SK-N-SH (cell line): ENCODE results near the gene ATP6V1C2. TPM values are rescaled to one million over a fixed set of nuclear protein-coding genes. Genes with fewer than 3 reads are reported as not detected.
A peak's percentile ranks its signal among the peaks of the same experiment; 100 is the strongest.

Source experiments
- CTCF ChIA-PET: fragments of 300-600, 350-600 bp; formaldehyde crosslinking; extraction: SDS; loops from one replicate; lab custom pipeline; 2021; lab: Yijun Ruan, JAX
- POLR2A ChIA-PET: fragments of 350-600 bp; sonication (Branson Sonifier 250); formaldehyde crosslinking; extraction: SDS; loops from one replicate; lab custom pipeline; 2020; ENCODE audit warnings: antibody characterized with exemption, inconsistent platforms; lab: Yijun Ruan, JAX
- DNase-seq: peaks from one replicate; pipeline ENCODE4 v3.0.0; 2012
- H2AFZ ChIP-seq: fragments of 200-600 bp; sonication (generic); 2 replicates; pipeline ENCODE4 v1.8.1; 2016; ENCODE audit warnings: antibody characterized with exemption, mild to moderate bottlenecking, low read depth
- H3F3A ChIP-seq: fragments of 200-600 bp; sonication (generic); replicated peaks from 2 replicates; pipeline ENCODE3; 2016; ENCODE audit warnings: antibody characterized with exemption, mild to moderate bottlenecking; ENCODE audit not compliant: insufficient read depth
- H3K27ac ChIP-seq, 2 experiments: fragments of 200-500 bp in 1 of 2; fragments of 200-600 bp in 1 of 2; sonication (Bioruptor generic) in 1 of 2; sonication (generic), shearing (Covaris generic) in 1 of 2; 2 replicates each; pipeline versions ENCODE4 v1.5.1 to v1.6.1; 2014 to 2016; ENCODE audit warnings: low read depth in 2 of 2, inconsistent platforms in 1 of 2, low read length in 1 of 2, mild to moderate bottlenecking in 1 of 2, mixed read lengths in 1 of 2
- H3K27me3 ChIP-seq: fragments of 200-600 bp; sonication (generic), shearing (Covaris generic); 2 replicates; pipeline ENCODE4 v1.6.1; 2016; ENCODE audit warnings: mixed run types; ENCODE audit not compliant: insufficient read depth
- H3K36me3 ChIP-seq, 2 experiments: fragments of 200-500 bp in 1 of 2; fragments of 200-600 bp in 1 of 2; sonication (Bioruptor generic) in 1 of 2; sonication (generic) in 1 of 2; replicated peaks in 1 of 2; 2 replicates each; pipeline versions ENCODE3 to v1.5.1; 2014 to 2016; ENCODE audit warnings: low read length in 1 of 2, mild to moderate bottlenecking in 1 of 2; ENCODE audit not compliant: insufficient read depth in 2 of 2, control insufficient read depth in 1 of 2
- H3K4me1 ChIP-seq, 2 experiments: fragments of 200-500 bp in 1 of 2; fragments of 200-600 bp in 1 of 2; sonication (Bioruptor generic) in 1 of 2; sonication (generic), shearing (Covaris generic) in 1 of 2; 2 replicates each; pipeline versions ENCODE4 v1.5.1 to v1.6.1; 2014 to 2016; ENCODE audit warnings: low read depth in 1 of 2, low read length in 1 of 2, mixed run types in 1 of 2; ENCODE audit not compliant: insufficient read depth in 2 of 2, control insufficient read depth in 1 of 2
- H3K4me2 ChIP-seq: fragments of 200-600 bp; sonication (generic), shearing (Covaris generic); 2 replicates; pipeline ENCODE4 v1.6.1; 2017; ENCODE audit warnings: mixed run types
- H3K4me3 ChIP-seq, 2 experiments: fragments of 200-500 bp in 1 of 2; fragments of 200-600 bp in 1 of 2; sonication (Bioruptor generic) in 1 of 2; sonication (generic), shearing (Covaris generic) in 1 of 2; 2 replicates each; pipeline versions ENCODE4 v1.5.1 to v1.8.1; 2014 to 2016; ENCODE audit warnings: low read depth in 2 of 2, inconsistent platforms in 1 of 2, low read length in 1 of 2, mild to moderate bottlenecking in 1 of 2, mixed read lengths in 1 of 2, moderate library complexity in 1 of 2
- H3K79me2 ChIP-seq: fragments of 200-600 bp; sonication (generic); 2 replicates; pipeline ENCODE4 v1.8.1; 2017; ENCODE audit warnings: mild to moderate bottlenecking; ENCODE audit not compliant: insufficient read depth
- H3K9ac ChIP-seq: fragments of 200-600 bp; sonication (generic); 2 replicates; pipeline ENCODE4 v1.6.1; 2017; ENCODE audit warnings: mixed run types
- H3K9me2 ChIP-seq: fragments of 200-600 bp; sonication (generic); 2 replicates; pipeline ENCODE4 v1.6.1; 2017; ENCODE audit warnings: mixed run types
- H3K9me3 ChIP-seq: fragments of 200-600 bp; sonication (generic); 2 replicates; pipeline ENCODE4 v1.6.1; 2017; ENCODE audit warnings: mixed run types, mild to moderate bottlenecking, moderate library complexity
- H4K20me1 ChIP-seq: fragments of 200-600 bp; sonication (generic); 2 replicates; pipeline ENCODE4 v1.6.1; 2017; ENCODE audit warnings: mild to moderate bottlenecking, mixed run types; ENCODE audit not compliant: insufficient read depth
- FOXM1 ChIP-seq: IDR thresholded peaks from 2 replicates; pipeline ENCODE4 v1.4.0; 2012; ENCODE audit warnings: low read depth, mild to moderate bottlenecking
- JUND ChIP-seq: IDR thresholded peaks from 2 replicates; pipeline ENCODE4 v1.4.0; 2012
- MEF2A ChIP-seq: IDR thresholded peaks from 2 replicates; pipeline ENCODE4 v1.4.0; 2012; ENCODE audit warnings: low read depth, borderline replicate concordance
- NFIC ChIP-seq: IDR thresholded peaks from 2 replicates; pipeline ENCODE4 v1.4.0; 2012; ENCODE audit warnings: borderline replicate concordance
- RAD21 ChIP-seq: IDR thresholded peaks from 2 replicates; pipeline ENCODE4 v1.6.1; 2012; ENCODE audit warnings: mild to moderate bottlenecking, low read length
- REST ChIP-seq: IDR thresholded peaks from 2 replicates; pipeline ENCODE4 v1.6.1; 2012; ENCODE audit warnings: mild to moderate bottlenecking, low read depth, low read length, moderate library complexity
- RFX5 ChIP-seq: IDR thresholded peaks from 2 replicates; pipeline ENCODE4 v1.6.1; 2012; ENCODE audit warnings: mild to moderate bottlenecking, improper control_type of control experiment, low read length
- RXRA ChIP-seq: IDR thresholded peaks from 2 replicates; pipeline ENCODE4 v1.4.0; 2012; ENCODE audit warnings: low read depth, mild to moderate bottlenecking, borderline replicate concordance
- USF2 ChIP-seq: fragments of 150-350 bp; IDR thresholded peaks from 2 replicates; pipeline ENCODE4 v1.6.1; 2017; ENCODE audit warnings: antibody characterized with exemption, low read length, low read depth, borderline replicate concordance
- WGBS: methylation state at CpG from one replicate; pipeline ENCODE4 v1.1.6; 2017; ENCODE audit warnings: low lambda C conversion rate; 5-methylcytosine and 5-hydroxymethylcytosine counted together
- polyA plus RNA-seq, 3 experiments: library from polyadenylated mRNA; depleted of rRNA; stranded (reverse); fragments of >200 nt; gene quantifications; 2 replicates each; pipeline ENCODE4 v1.2.3, GENCODE V29; 2012
- TF ChIP-seq, protein P1 (sequence below): IDR thresholded peaks from 2 replicates; pipeline ENCODE4 v1.4.0; 2012; ENCODE audit warnings: low read depth, borderline replicate concordance
- TF ChIP-seq, protein P2 (sequence below): IDR thresholded peaks from 2 replicates; pipeline ENCODE4; 2012

The ATP6V1C2 gene
- polyA plus RNA-seq, 1 of the 3 experiments (the other 2 are of a cell fraction): 0.12 TPM

- 4% methylated on average over 14 of the region's 14 CpGs for WGBS
- CTCF ChIA-PET: interaction anchor here (1.2 to 2.2 kb wide), 5 partner anchors 11 to 652 kb away, joined by 3 to 22 read pairs (median 6); no protein-coding TSS in a partner anchor
Measured at GRCh38 chr2:10811517-10811916, 90.1 kb downstream of the ATP6V1C2 start.

More at GRCh38 chr2:10811517-10811916, 90.1 kb downstream of the ATP6V1C2 start:
- no peaks in the 10 kb centered on the region for H3K9me2 ChIP-seq
- H4K20me1 ChIP-seq: peaks cover 52% of the 10 kb centered on the region
- no peaks in the 10 kb centered on the region for H3F3A ChIP-seq
- peak overlapping the region; percentile 68 to 93; a peak in 3 of 4 replicates for H3K27ac ChIP-seq
- no peaks in the 10 kb centered on the region for H3K27me3 ChIP-seq
- H3K4me2 ChIP-seq: peak overlapping the region; percentile 87
- no peaks in the 10 kb centered on the region for H3K9me3 ChIP-seq
- TF ChIP-seq REST (no peak), JUND (no peak), USF2 (no peak), RAD21 (no peak), NFIC (no peak), FOXM1 (no peak), RXRA (no peak), MEF2A (no peak), RFX5 (no peak)
- TF ChIP-seq, protein P1, sequence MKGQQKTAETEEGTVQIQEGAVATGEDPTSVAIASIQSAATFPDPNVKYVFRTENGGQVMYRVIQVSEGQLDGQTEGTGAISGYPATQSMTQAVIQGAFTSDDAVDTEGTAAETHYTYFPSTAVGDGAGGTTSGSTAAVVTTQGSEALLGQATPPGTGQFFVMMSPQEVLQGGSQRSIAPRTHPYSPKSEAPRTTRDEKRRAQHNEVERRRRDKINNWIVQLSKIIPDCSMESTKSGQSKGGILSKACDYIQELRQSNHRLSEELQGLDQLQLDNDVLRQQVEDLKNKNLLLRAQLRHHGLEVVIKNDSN: no peak
- TF ChIP-seq, protein P2, sequence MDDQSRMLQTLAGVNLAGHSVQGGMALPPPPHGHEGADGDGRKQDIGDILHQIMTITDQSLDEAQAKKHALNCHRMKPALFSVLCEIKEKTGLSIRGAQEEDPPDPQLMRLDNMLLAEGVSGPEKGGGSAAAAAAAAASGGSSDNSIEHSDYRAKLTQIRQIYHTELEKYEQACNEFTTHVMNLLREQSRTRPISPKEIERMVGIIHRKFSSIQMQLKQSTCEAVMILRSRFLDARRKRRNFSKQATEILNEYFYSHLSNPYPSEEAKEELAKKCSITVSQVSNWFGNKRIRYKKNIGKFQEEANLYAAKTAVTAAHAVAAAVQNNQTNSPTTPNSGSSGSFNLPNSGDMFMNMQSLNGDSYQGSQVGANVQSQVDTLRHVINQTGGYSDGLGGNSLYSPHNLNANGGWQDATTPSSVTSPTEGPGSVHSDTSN: no peak
- POLR2A ChIA-PET: interaction anchor here (1.1 to 1.5 kb wide), 2 partner anchors 38 to 322 kb away, joined by 3 to 4 read pairs; a partner anchor contains a TSS
- no peak overlapping the region for H2AFZ ChIP-seq
- H3K4me3 ChIP-seq: peak overlapping the region; percentile 53 to 86
- peaks cover 0 to 37% of the 10 kb centered on the region in 2 experiments; a peak in 2 of 4 replicates for H3K4me1 ChIP-seq
- peaks cover 59% of the 10 kb centered on the region for H3K79me2 ChIP-seq
- peaks cover 7 to 16% of the 10 kb centered on the region in 2 experiments for H3K36me3 ChIP-seq
- DNase-seq: no peak
- H3K9ac ChIP-seq: peak overlapping the region; percentile 83
